SK-N-SH (cell line): Measurements from ENCODE around the gene RBM20.

Experiments used
- CTCF ChIP-seq: fragments of 200-600 bp; sonication (generic); IDR thresholded peaks from 2 replicates; pipeline ENCODE4 v1.6.1; 2017; ENCODE audit warnings: antibody characterized with exemption, mild to moderate bottlenecking, moderate library complexity
- EP300 ChIP-seq, 2 experiments: IDR thresholded peaks; 2 replicates each; pipeline versions ENCODE4 v1.4.0 to v1.6.1; 2012; ENCODE audit warnings: borderline replicate concordance in 1 of 2, low read depth in 1 of 2, low read length in 1 of 2
- MXI1 ChIP-seq: IDR thresholded peaks from 2 replicates; pipeline ENCODE4 v1.6.1; 2012; ENCODE audit warnings: mild to moderate bottlenecking, low read depth, low read length, improper control_type of control experiment
- NFIC ChIP-seq: IDR thresholded peaks from 2 replicates; pipeline ENCODE4 v1.4.0; 2012; ENCODE audit warnings: borderline replicate concordance
- NRF1 ChIP-seq: IDR thresholded peaks from 2 replicates; pipeline ENCODE4 v1.6.1; 2012; ENCODE audit warnings: low read depth, mild to moderate bottlenecking, low read length
- POLR2AphosphoS5 ChIP-seq: IDR thresholded peaks from 2 replicates; pipeline ENCODE4 v1.6.1; 2012; ENCODE audit warnings: low read depth, low read length
- RAD21 ChIP-seq: IDR thresholded peaks from 2 replicates; pipeline ENCODE4 v1.6.1; 2012; ENCODE audit warnings: mild to moderate bottlenecking, low read length
- REST ChIP-seq: IDR thresholded peaks from 2 replicates; pipeline ENCODE4 v1.6.1; 2012; ENCODE audit warnings: mild to moderate bottlenecking, low read depth, low read length, moderate library complexity
- RFX5 ChIP-seq: IDR thresholded peaks from 2 replicates; pipeline ENCODE4 v1.6.1; 2012; ENCODE audit warnings: mild to moderate bottlenecking, improper control_type of control experiment, low read length
- RXRA ChIP-seq: IDR thresholded peaks from 2 replicates; pipeline ENCODE4 v1.4.0; 2012; ENCODE audit warnings: low read depth, mild to moderate bottlenecking, borderline replicate concordance
- TAF1 ChIP-seq: IDR thresholded peaks from 2 replicates; pipeline ENCODE4 v1.6.1; 2012; ENCODE audit warnings: low read depth, mild to moderate bottlenecking, low read length, moderate library complexity, borderline replicate concordance
- ZBTB33 ChIP-seq: IDR thresholded peaks from 2 replicates; pipeline ENCODE4 v1.4.0; 2012; ENCODE audit warnings: low read depth, borderline replicate concordance

GRCh38 chr10:110771486-110771885 lies 127.3 kb downstream of the RBM20 start:
- TF ChIP-seq REST (no peak), ZBTB33 (no peak), RAD21 (no peak), RXRA (no peak), CTCF (no peak), RFX5 (no peak), TAF1 (no peak), EP300 (IDR thresholded peaks at IDR 0.05; ENCODE audit: borderline replicate concordance in 1 of 2, low read depth in 1 of 2, low read length in 1 of 2) (no peak), NFIC (no peak), MXI1 (no peak), POLR2AphosphoS5 (no peak), NRF1 (no peak)
